A549 (cell line): ENCODE results near the gene RILPL1. TPM values are rescaled to one million over a fixed set of nuclear protein-coding genes. Genes with fewer than 3 reads are reported as not detected.

Source experiments
- ATAC-seq, 2 experiments: fragments of 200-7000 bp in 1 of 2; fragments of >200 bp in 1 of 2; cut with Nextera tagmentation in 1 of 2; cut with Tn5 transposase in 1 of 2; 3 replicates each; pipeline versions ENCODE4 v1.8.0 to v1.9.1; 2018 to 2020; ENCODE audit warnings: mild to moderate bottlenecking in 1 of 2, moderate library complexity in 1 of 2
- CTCF ChIA-PET: fragments of 300-600 bp; sonication (Branson Sonifier 250); formaldehyde crosslinking; extraction: SDS; loops from one replicate; lab custom pipeline; 2021; ENCODE audit warnings: antibody characterized with exemption, inconsistent platforms; lab: Yijun Ruan, JAX
- POLR2A ChIA-PET: fragments of 350-600 bp; formaldehyde crosslinking; extraction: SDS; loops from one replicate; lab custom pipeline; 2021; ENCODE audit warnings: antibody characterized with exemption, inconsistent platforms; lab: Yijun Ruan, JAX
- DNase-seq, 2 experiments: peaks; one replicate each; pipeline versions ENCODE4 v3.0.0 to v3.0.0-alpha.2; 2011 to 2016; ENCODE audit warnings: low read depth in 1 of 2, low spot score in 1 of 2
- FAIRE-seq: peaks from 2 replicates; lab custom pipeline; 2011; peaks lifted over from hg19 to GRCh38; lab: Jason Lieb, UNC
- H3K27ac ChIP-seq, 2 experiments: fragments of >200 bp; sonication (Bioruptor Twin); formaldehyde crosslinking; 3 replicates each; pipeline ENCODE4 v1.5.1; 2016 to 2017
- H3K4me1 ChIP-seq: fragments of >200 bp; sonication (Bioruptor Twin); formaldehyde crosslinking; 3 replicates; pipeline ENCODE4 v1.6.1; 2016
- H3K4me2 ChIP-seq: fragments of >200 bp; sonication (Bioruptor Twin); formaldehyde crosslinking; 3 replicates; pipeline ENCODE4 v1.6.1; 2016
- H3K4me3 ChIP-seq: fragments of >200 bp; sonication (Bioruptor Twin); formaldehyde crosslinking; 3 replicates; pipeline ENCODE4 v1.5.1; 2016
- H3K9me3 ChIP-seq: fragments of >200 bp; sonication (Bioruptor Twin); formaldehyde crosslinking; 3 replicates; pipeline ENCODE4 v1.6.1; 2016
- CBX8 ChIP-seq: fragments of 200-600 bp; sonication (generic); IDR thresholded peaks from 2 replicates; pipeline ENCODE4 v1.6.1; 2016
- CEBPB ChIP-seq, 2 experiments: fragments of >200 bp in 1 of 2; sonication (Bioruptor Twin) in 1 of 2; formaldehyde crosslinking in 1 of 2; IDR thresholded peaks; 2 replicates each; pipeline ENCODE4 v1.6.1; 2012 to 2016
- CHD2 ChIP-seq: fragments of 150-350 bp; IDR thresholded peaks from 2 replicates; pipeline ENCODE4 v1.6.1; 2014; ENCODE audit warnings: low read length; ENCODE audit not compliant: partially characterized antibody
- EHMT2 ChIP-seq: fragments of 200-600 bp; sonication (generic); IDR thresholded peaks from 2 replicates; pipeline ENCODE4 v1.6.1; 2016; ENCODE audit warnings: antibody characterized with exemption, low read depth, mild to moderate bottlenecking, moderate library complexity
- EP300 ChIP-seq, 2 experiments: fragments of >200 bp; sonication (Bioruptor Twin); formaldehyde crosslinking; IDR thresholded peaks; 2 replicates in 1 of 2; 3 replicates in 1 of 2; pipeline ENCODE4 v1.6.1; 2016 to 2017
- HDAC2 ChIP-seq: fragments of 200-600 bp; sonication (generic); IDR thresholded peaks from 2 replicates; pipeline ENCODE4 v1.6.1; 2016
- HOXB13 ChIP-seq: fragments of 250-450 bp; sonication (Bioruptor Pico); IDR thresholded peaks from 2 replicates; pipeline ENCODE4 v1.5.0; 2020; ENCODE audit warnings: low read depth, mild to moderate bottlenecking, moderate library complexity
- HOXB5 ChIP-seq: fragments of 250-450 bp; sonication (Bioruptor Pico); IDR thresholded peaks from 2 replicates; pipeline ENCODE4 v1.5.0; 2020; ENCODE audit warnings: mild to moderate bottlenecking, moderate library complexity
- JUN ChIP-seq, 2 experiments: fragments of >200 bp; sonication (Bioruptor Twin); formaldehyde crosslinking; IDR thresholded peaks; 2 replicates in 1 of 2; 3 replicates in 1 of 2; pipeline ENCODE4 v1.6.1; 2016 to 2017
- NFE2L2 ChIP-seq: fragments of 150-350 bp; conservative IDR thresholded peaks from 2 replicates; pipeline ENCODE4 v1.6.1; 2014; ENCODE audit warnings: low read length
- NR3C1 ChIP-seq: fragments of >200 bp; sonication (Bioruptor Twin); formaldehyde crosslinking; IDR thresholded peaks from 3 replicates; pipeline ENCODE4 v1.6.1; 2017
- PHF8 ChIP-seq: fragments of 200-600 bp; sonication (generic); IDR thresholded peaks from 2 replicates; pipeline ENCODE4 v1.6.1; 2016; ENCODE audit warnings: low read depth, mild to moderate bottlenecking, antibody characterized with exemption, moderate library complexity, borderline replicate concordance
- RARB ChIP-seq: fragments of 250-450 bp; sonication (Bioruptor Pico); IDR thresholded peaks from 2 replicates; pipeline ENCODE4 v1.8.0; 2021; ENCODE audit warnings: mild to moderate bottlenecking, moderate library complexity
- SMC3 ChIP-seq: fragments of >200 bp; sonication (Bioruptor Twin); formaldehyde crosslinking; IDR thresholded peaks from 3 replicates; pipeline ENCODE4 v1.6.1; 2018; ENCODE audit warnings: inconsistent platforms
- WGBS: methylation state at CpG from one replicate; pipeline ENCODE4 v1.1.6; 2017; ENCODE audit errors: missing lambda C conversion rate; 5-methylcytosine and 5-hydroxymethylcytosine counted together
- polyA minus RNA-seq: library from RNA; depleted of rRNA, polyadenylated mRNA; stranded (reverse); fragments of >200 nt; gene quantifications from 2 replicates; pipeline ENCODE4 v1.2.3, GENCODE V29; 2011; rRNA and poly(A)+ RNA removed
- polyA plus RNA-seq, 4 experiments: library from polyadenylated mRNA; depleted of rRNA in 3 of 4; stranded (reverse); fragments of >200 nt; fragmentation: RNase III in 1 of 4; extraction: RNeasy Plus Mini Kit Qiagen cat#74134 plus additional on column Dnase treatment in 1 of 4; gene quantifications; 2 replicates in 3 of 4; 3 replicates in 1 of 4; pipeline ENCODE4 v1.2.3, GENCODE V29; 2011 to 2017
- TF ChIP-seq, protein P1 (sequence below): IDR thresholded peaks from 2 replicates; pipeline ENCODE4 v1.6.1; 2012; ENCODE audit warnings: low read depth, borderline replicate concordance
- TF ChIP-seq, protein P2 (sequence below): IDR thresholded peaks from 2 replicates; pipeline ENCODE4 v1.6.1; 2012
- TF ChIP-seq, protein P3 (sequence below): fragments of >200 bp; sonication (Bioruptor Twin); formaldehyde crosslinking; IDR thresholded peaks from 3 replicates; pipeline ENCODE4 v1.6.1; 2016
- TF ChIP-seq, protein P4 (sequence below): fragments of >200 bp; sonication (Bioruptor Twin); formaldehyde crosslinking; IDR thresholded peaks from 2 replicates; pipeline ENCODE4 v1.6.1; 2016
- TF ChIP-seq, protein P5 (sequence below): fragments of >200 bp; sonication (Bioruptor Twin); formaldehyde crosslinking; IDR thresholded peaks from 3 replicates; pipeline ENCODE4 v1.5.1; 2016

Gene RILPL1, protein sequence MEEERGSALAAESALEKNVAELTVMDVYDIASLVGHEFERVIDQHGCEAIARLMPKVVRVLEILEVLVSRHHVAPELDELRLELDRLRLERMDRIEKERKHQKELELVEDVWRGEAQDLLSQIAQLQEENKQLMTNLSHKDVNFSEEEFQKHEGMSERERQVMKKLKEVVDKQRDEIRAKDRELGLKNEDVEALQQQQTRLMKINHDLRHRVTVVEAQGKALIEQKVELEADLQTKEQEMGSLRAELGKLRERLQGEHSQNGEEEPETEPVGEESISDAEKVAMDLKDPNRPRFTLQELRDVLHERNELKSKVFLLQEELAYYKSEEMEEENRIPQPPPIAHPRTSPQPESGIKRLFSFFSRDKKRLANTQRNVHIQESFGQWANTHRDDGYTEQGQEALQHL
- polyA plus RNA-seq (2011; rRNA removed) (14.2 and 15.5 TPM in 2 replicates), polyA plus RNA-seq (2017; fragmentation: RNase III; extraction: RNeasy Plus Mini Kit Qiagen cat#74134 plus additional on column Dnase treatment) (7.0 to 8.7 TPM (median 8.0 TPM) in 3 replicates), polyA minus RNA-seq (6.7 and 9.6 TPM in 2 replicates)
- 18.3 and 18.7 TPM in 2 replicates for polyA plus RNA-seq (2012; cell fraction: cytosol; rRNA removed)
- polyA plus RNA-seq (2012; cell fraction: nucleus; rRNA removed) = 43.8 and 48.1 TPM in 2 replicates

DNA sequence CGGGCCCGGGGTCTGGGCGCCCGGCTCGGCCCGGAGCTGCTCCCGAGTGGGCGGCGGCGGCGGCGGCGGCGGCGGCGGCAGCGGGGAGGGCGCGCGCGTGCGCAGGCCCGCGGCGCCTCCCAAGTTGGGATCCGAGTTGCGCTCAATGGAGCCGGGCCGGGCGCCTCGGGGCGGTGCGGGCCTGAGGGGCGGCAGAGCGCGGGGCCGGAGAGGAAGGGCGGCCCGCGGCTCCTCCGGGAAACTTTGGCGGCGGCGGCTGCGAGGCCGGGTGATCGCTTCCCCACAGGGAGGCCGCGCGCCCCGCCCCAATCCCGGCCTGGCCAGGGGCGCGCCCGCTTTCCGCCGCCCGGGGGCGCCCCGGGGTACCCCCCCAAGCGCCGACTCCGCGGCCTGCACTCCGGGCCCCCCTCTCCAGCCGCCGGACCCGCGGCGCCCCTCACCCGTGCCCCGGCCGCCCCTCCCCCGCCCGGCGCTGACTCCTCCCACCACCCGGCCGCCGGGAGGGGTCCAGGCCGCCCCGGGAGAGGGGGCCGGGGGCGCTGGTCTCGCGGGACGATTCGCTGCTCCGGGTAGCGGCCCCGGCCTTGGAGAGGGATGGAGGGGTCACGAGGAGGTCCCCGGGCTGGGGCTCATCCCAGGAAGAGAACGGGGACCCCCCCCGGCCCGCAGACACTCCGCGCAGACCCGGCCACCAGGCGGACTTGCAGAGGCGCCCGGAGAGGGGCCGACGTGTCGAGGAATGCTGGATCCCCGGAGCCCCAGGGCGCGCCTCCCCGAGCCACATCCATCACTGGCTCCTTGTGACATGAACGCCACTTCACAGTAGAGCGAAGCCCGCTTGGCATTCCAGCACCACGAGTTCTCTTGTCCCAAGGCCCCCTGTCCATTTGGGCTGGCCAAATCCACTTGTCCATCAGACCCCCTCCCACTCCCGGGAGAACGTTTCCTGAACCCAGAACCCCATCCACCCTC lies at the start of gene RILPL1:
Gene RILPL1, minus strand, starts transcription at position 48 of the 972 bp plus-strand sequence. CDS start 237 bp downstream, outside the sequence.
- under 1% methylated on average over 29 of the region's 114 CpGs for WGBS
- TF ChIP-seq HOXB13 (CRISPR knock-in tag) (no peak), CEBPB (IDR thresholded peaks at IDR 0.05) (no peak), PHF8 (peak; percentile 60; the same call in 1 of the 2 replicates), CHD2 (no peak), JUN (IDR thresholded peaks at IDR 0.05) (peak in 1 of 2 experiments; percentile 70; a peak in 2 of 5 replicates), CBX8 (no peak), NFE2L2 (no peak), EHMT2 (no peak), HOXB5 (CRISPR knock-in tag) (peak; percentile 98), EP300 (IDR thresholded peaks at IDR 0.05) (no peak), NR3C1 (no peak), RARB (CRISPR knock-in tag) (no peak), SMC3 (peak; percentile 48), HDAC2 (no peak)
- TF ChIP-seq, protein P1, sequence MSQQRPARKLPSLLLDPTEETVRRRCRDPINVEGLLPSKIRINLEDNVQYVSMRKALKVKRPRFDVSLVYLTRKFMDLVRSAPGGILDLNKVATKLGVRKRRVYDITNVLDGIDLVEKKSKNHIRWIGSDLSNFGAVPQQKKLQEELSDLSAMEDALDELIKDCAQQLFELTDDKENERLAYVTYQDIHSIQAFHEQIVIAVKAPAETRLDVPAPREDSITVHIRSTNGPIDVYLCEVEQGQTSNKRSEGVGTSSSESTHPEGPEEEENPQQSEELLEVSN = no peak
- TF ChIP-seq, protein P2, sequence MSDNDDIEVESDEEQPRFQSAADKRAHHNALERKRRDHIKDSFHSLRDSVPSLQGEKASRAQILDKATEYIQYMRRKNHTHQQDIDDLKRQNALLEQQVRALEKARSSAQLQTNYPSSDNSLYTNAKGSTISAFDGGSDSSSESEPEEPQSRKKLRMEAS = peak; percentile 15; the same call in 1 of the 2 replicates
- TF ChIP-seq, protein P3, sequence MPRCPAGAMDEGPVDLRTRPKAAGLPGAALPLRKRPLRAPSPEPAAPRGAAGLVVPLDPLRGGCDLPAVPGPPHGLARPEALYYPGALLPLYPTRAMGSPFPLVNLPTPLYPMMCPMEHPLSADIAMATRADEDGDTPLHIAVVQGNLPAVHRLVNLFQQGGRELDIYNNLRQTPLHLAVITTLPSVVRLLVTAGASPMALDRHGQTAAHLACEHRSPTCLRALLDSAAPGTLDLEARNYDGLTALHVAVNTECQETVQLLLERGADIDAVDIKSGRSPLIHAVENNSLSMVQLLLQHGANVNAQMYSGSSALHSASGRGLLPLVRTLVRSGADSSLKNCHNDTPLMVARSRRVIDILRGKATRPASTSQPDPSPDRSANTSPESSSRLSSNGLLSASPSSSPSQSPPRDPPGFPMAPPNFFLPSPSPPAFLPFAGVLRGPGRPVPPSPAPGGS = peak; percentile 63; the same call in 1 of the 3 replicates
- TF ChIP-seq, protein P4, sequence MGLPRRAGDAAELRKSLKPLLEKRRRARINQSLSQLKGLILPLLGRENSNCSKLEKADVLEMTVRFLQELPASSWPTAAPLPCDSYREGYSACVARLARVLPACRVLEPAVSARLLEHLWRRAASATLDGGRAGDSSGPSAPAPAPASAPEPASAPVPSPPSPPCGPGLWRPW = no peak
- TF ChIP-seq, protein P5, sequence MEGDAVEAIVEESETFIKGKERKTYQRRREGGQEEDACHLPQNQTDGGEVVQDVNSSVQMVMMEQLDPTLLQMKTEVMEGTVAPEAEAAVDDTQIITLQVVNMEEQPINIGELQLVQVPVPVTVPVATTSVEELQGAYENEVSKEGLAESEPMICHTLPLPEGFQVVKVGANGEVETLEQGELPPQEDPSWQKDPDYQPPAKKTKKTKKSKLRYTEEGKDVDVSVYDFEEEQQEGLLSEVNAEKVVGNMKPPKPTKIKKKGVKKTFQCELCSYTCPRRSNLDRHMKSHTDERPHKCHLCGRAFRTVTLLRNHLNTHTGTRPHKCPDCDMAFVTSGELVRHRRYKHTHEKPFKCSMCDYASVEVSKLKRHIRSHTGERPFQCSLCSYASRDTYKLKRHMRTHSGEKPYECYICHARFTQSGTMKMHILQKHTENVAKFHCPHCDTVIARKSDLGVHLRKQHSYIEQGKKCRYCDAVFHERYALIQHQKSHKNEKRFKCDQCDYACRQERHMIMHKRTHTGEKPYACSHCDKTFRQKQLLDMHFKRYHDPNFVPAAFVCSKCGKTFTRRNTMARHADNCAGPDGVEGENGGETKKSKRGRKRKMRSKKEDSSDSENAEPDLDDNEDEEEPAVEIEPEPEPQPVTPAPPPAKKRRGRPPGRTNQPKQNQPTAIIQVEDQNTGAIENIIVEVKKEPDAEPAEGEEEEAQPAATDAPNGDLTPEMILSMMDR = peak; percentile 63
- ChIA-PET CTCF (interaction anchor here (0.7 to 2.4 kb wide), 10 partner anchors 8 to 307 kb away, joined by 3 to 9 read pairs (median 4); partner anchors contain the start of genes DDX55 and TMED2), POLR2A (interaction anchor here (0.5 kb wide), 1 partner anchor 150 kb away, joined by 3 read pairs; no protein-coding TSS in a partner anchor)
- DNase-seq (peak; percentile 77 to 79), ATAC-seq (peak; percentile 85 to 86), FAIRE-seq (no peak)
- Histone ChIP-seq H3K4me3 (peak within 1 kb of the TSS; percentile 60), H3K4me2 (peak within 1 kb of the TSS; percentile 95), H3K9me3 (no peaks in the 10 kb centered on the region), H3K27ac (peak within 1 kb of the TSS; percentile 91 to 100), H3K4me1 (peaks cover 19% of the 10 kb centered on the region)
